IPS-NIHi7 (cell line): ENCODE measurements around the gene PARD6A.

ENCODE experiments used
- DNase-seq: peaks from one replicate; pipeline ENCODE4 v3.0.0; 2012; ENCODE audit warnings: mixed read lengths; ENCODE audit errors: extremely low spot score

The PARD6A gene

GRCh38 chr16:67653789-67654402 lies 6.9 kb upstream of the PARD6A start:
- DNase-seq, result no peak

GRCh38 chr16:67654403-67654911 lies 6.3 kb upstream of the PARD6A start:
- no peak for DNase-seq

GRCh38 chr16:67655363-67655762 lies 5.4 kb upstream of the PARD6A start:
- no peak for DNase-seq

GRCh38 chr16:67656344-67657016 lies 4.3 kb upstream of the PARD6A start:
- DNase-seq, result no peak

- no peak for DNase-seq
These were observed 3.6 kb upstream of the PARD6A start for GRCh38 chr16:67657017-67657608.

GRCh38 chr16:67657751-67658518 lies 2.8 kb upstream of the PARD6A start:
- DNase-seq, result no peak

GRCh38 chr16:67658849-67659674 lies 1.7 kb upstream of the PARD6A start:
- no peak for DNase-seq

GRCh38 chr16:67659675-67660563 lies 841 bp upstream of the PARD6A start, which contains the start of gene ACD:
TSS of gene ACD (minus strand) at chr16:67660260. CDS start at chr16:67660220, 40 bp downstream.
- DNase-seq, result peak; percentile 97

- DNase-seq, result peak; percentile 79
These were observed 471 bp downstream of the PARD6A start for GRCh38 chr16:67661101-67661761.

- no peak for DNase-seq
These were observed 1.3 kb downstream of the PARD6A start for GRCh38 chr16:67661886-67662652.

GRCh38 chr16:67662653-67663010 lies 1.9 kb downstream of the PARD6A start:
- DNase-seq, result no peak

GRCh38 chr16:67663151-67663876 lies 2.6 kb downstream of the PARD6A start:
- DNase-seq, result peak; percentile 66

GRCh38 chr16:67663877-67664222 lies 3.1 kb downstream of the PARD6A start:
- no peak for DNase-seq

- no peak for DNase-seq
These were observed 3.5 kb downstream of the PARD6A start for GRCh38 chr16:67664258-67664657.

GRCh38 chr16:67664871-67665270 lies 4.1 kb downstream of the PARD6A start:
- DNase-seq, result no peak

GRCh38 chr16:67665598-67665997 lies 4.8 kb downstream of the PARD6A start:
- no peak for DNase-seq

GRCh38 chr16:67666032-67666551 lies 5.3 kb downstream of the PARD6A start:
- peak; percentile 67 for DNase-seq
